H9 (cell line): ENCODE results near the gene LRP1. TPM values are rescaled to one million over a fixed set of nuclear protein-coding genes. Genes with fewer than 3 reads are reported as not detected.

Experiments used
- DNase-seq: peaks from one replicate; pipeline ENCODE4 v3.0.0-alpha.2; 2017
- H2AFZ ChIP-seq: one replicate; pipeline ENCODE4 v1.6.1; 2013; ENCODE audit warnings: mild to moderate bottlenecking, low read length, control low read depth, moderate library complexity
- H2AK5ac ChIP-seq: 2 replicates; pipeline ENCODE4 v1.6.1; 2013; ENCODE audit warnings: low read length, control low read depth, mixed read lengths; ENCODE audit not compliant: insufficient read length
- H2BK120ac ChIP-seq: one replicate; pipeline ENCODE4 v1.6.1; 2013; ENCODE audit warnings: low read depth, mild to moderate bottlenecking, low read length, control low read depth, inconsistent platforms; ENCODE audit not compliant: poor library complexity, severe bottlenecking
- H2BK12ac ChIP-seq: 2 replicates; pipeline ENCODE4 v1.6.1; 2013; ENCODE audit warnings: low read length, control low read depth, mixed read lengths, low read depth; ENCODE audit not compliant: insufficient read length
- H2BK15ac ChIP-seq: 2 replicates; pipeline ENCODE4 v1.6.1; 2013; ENCODE audit warnings: low read depth, low read length, control low read depth
- H2BK20ac ChIP-seq: one replicate; pipeline ENCODE4 v1.6.1; 2013; ENCODE audit warnings: low read depth, mild to moderate bottlenecking, low read length, control low read depth, inconsistent platforms; ENCODE audit not compliant: poor library complexity, severe bottlenecking
- H2BK5ac ChIP-seq: 2 replicates; pipeline ENCODE4 v1.6.1; 2013; ENCODE audit warnings: low read length, control low read depth, mixed read lengths; ENCODE audit not compliant: insufficient read length
- H3K14ac ChIP-seq: 2 replicates; pipeline ENCODE4 v1.6.1; 2013; ENCODE audit warnings: low read length, control low read depth; ENCODE audit not compliant: insufficient read depth
- H3K18ac ChIP-seq: 2 replicates; pipeline ENCODE4 v1.6.1; 2013; ENCODE audit warnings: low read depth, mild to moderate bottlenecking, mixed read lengths, low read length, control low read depth; ENCODE audit not compliant: insufficient read length
- H3K23ac ChIP-seq: 2 replicates; pipeline ENCODE4 v1.6.1; 2013; ENCODE audit warnings: low read length, control low read depth, mixed read lengths, low read depth; ENCODE audit not compliant: insufficient read length
- H3K23me2 ChIP-seq: 2 replicates; pipeline ENCODE4 v1.6.1; 2013; ENCODE audit warnings: low read depth, mild to moderate bottlenecking, mixed read lengths, low read length, control low read depth; ENCODE audit not compliant: insufficient read length, poor library complexity, severe bottlenecking
- H3K27ac ChIP-seq: 2 replicates; pipeline ENCODE4 v1.5.1; 2013; ENCODE audit warnings: low read length, control low read depth, mixed read lengths, low read depth; ENCODE audit not compliant: insufficient read length
- H3K27me3 ChIP-seq: 2 replicates; pipeline ENCODE4 v1.6.1; 2013; ENCODE audit warnings: low read length, control low read depth, inconsistent platforms; ENCODE audit not compliant: insufficient read depth
- H3K4ac ChIP-seq: 2 replicates; pipeline ENCODE4 v1.6.1; 2013; ENCODE audit warnings: low read depth, mild to moderate bottlenecking, control low read depth, inconsistent platforms, low read length, moderate library complexity
- H3K4me1 ChIP-seq: 2 replicates; pipeline ENCODE4 v1.6.1; 2013; ENCODE audit warnings: low read length, control low read depth, inconsistent platforms; ENCODE audit not compliant: insufficient read depth
- H3K4me2 ChIP-seq: 2 replicates; pipeline ENCODE4 v1.6.1; 2013; ENCODE audit warnings: low read length, control low read depth, mixed read lengths; ENCODE audit not compliant: insufficient read length, insufficient read depth
- H3K56ac ChIP-seq: 2 replicates; pipeline ENCODE4 v1.6.1; 2013; ENCODE audit warnings: low read depth, mild to moderate bottlenecking, mixed read lengths, low read length, control low read depth; ENCODE audit not compliant: insufficient read length
- H3K79me1 ChIP-seq: 2 replicates; pipeline ENCODE4 v1.6.1; 2013; ENCODE audit warnings: low read depth, mild to moderate bottlenecking, moderate library complexity, low read length, control low read depth, inconsistent platforms; ENCODE audit not compliant: insufficient read depth, poor library complexity, severe bottlenecking
- H3K79me2 ChIP-seq: 2 replicates; pipeline ENCODE4 v1.6.1; 2013; ENCODE audit warnings: low read length, control low read depth, inconsistent platforms; ENCODE audit not compliant: insufficient read depth
- H3K9ac ChIP-seq: 2 replicates; pipeline ENCODE4 v1.6.1; 2013; ENCODE audit warnings: low read length, control low read depth, mixed read lengths; ENCODE audit not compliant: insufficient read length; ENCODE audit errors: extremely low read depth
- H3K9me3 ChIP-seq: one replicate; pipeline ENCODE4 v1.6.1; 2013; ENCODE audit warnings: low read depth, low read length, inconsistent platforms; ENCODE audit not compliant: control insufficient read depth
- H3T11ph ChIP-seq: one replicate; pipeline ENCODE4 v1.6.1; 2013; ENCODE audit warnings: mild to moderate bottlenecking, low read length, control low read depth, inconsistent platforms
- H4K20me1 ChIP-seq: one replicate; pipeline ENCODE4 v1.6.1; 2013; ENCODE audit not compliant: control insufficient read depth, insufficient read length, insufficient read depth
- H4K5ac ChIP-seq: 2 replicates; pipeline ENCODE4 v1.6.1; 2013; ENCODE audit warnings: low read depth, mild to moderate bottlenecking, mixed read lengths, low read length, control low read depth; ENCODE audit not compliant: insufficient read length
- H4K8ac ChIP-seq: replicated peaks from 2 replicates; pipeline ENCODE4 v1.6.1; 2013; ENCODE audit warnings: low read length, control low read depth, mixed read lengths, low read depth; ENCODE audit not compliant: insufficient read length
- H4K91ac ChIP-seq: 2 replicates; pipeline ENCODE4 v1.6.1; 2013; ENCODE audit warnings: low read depth, mild to moderate bottlenecking, moderate library complexity, mixed read lengths, low read length, control low read depth; ENCODE audit not compliant: insufficient read length
- H3K27ac Mint-ChIP-seq, 3 experiments: 2 replicates in 2 of 3; 3 replicates in 1 of 3; pipeline ENCODE4 v1.8.0; 2020 to 2021; ENCODE audit warnings: mixed read lengths in 3 of 3, mild to moderate bottlenecking in 1 of 3, moderate library complexity in 1 of 3
- H3K27me3 Mint-ChIP-seq: 2 replicates; pipeline ENCODE4 v1.8.0; 2021; ENCODE audit warnings: low read depth, mild to moderate bottlenecking, moderate library complexity, mixed read lengths
- H3K36me3 Mint-ChIP-seq, 3 experiments: 2 replicates in 2 of 3; 3 replicates in 1 of 3; pipeline ENCODE4 v1.8.0; 2020 to 2021; ENCODE audit warnings: low read depth in 3 of 3, mixed read lengths in 3 of 3; ENCODE audit not compliant: insufficient read depth in 1 of 3
- H3K4me1 Mint-ChIP-seq, 2 experiments: 2 replicates each; pipeline ENCODE4 v1.8.0; 2020; ENCODE audit warnings: mixed read lengths in 2 of 2
- H3K4me3 Mint-ChIP-seq, 2 experiments: 2 replicates in 1 of 2; 3 replicates in 1 of 2; pipeline ENCODE4 v1.8.0; 2020 to 2021; ENCODE audit warnings: mild to moderate bottlenecking in 2 of 2, mixed read lengths in 2 of 2, moderate library complexity in 1 of 2
- H3K9me3 Mint-ChIP-seq, 2 experiments: 2 replicates in 1 of 2; 3 replicates in 1 of 2; pipeline ENCODE4 v1.8.0; 2020; ENCODE audit warnings: mild to moderate bottlenecking in 2 of 2, mixed read lengths in 2 of 2, moderate library complexity in 1 of 2
- WGBS: extraction: QIAGEN DNeasy Blood & Tissue Kit; methylation state at CpG from one replicate; pipeline ENCODE4 v1.1.7; 2013; ENCODE audit warnings: missing lambda C conversion rate, low lambda C conversion rate, mixed read lengths; ENCODE audit not compliant: insufficient read length; ENCODE audit errors: extremely low coverage; 5-methylcytosine and 5-hydroxymethylcytosine counted together
- total RNA-seq: library from RNA; stranded (reverse); gene quantifications from 2 replicates; pipeline ENCODE4 v1.2.1, GENCODE V29; 2021
- TF ChIP-seq, protein P1 (sequence below): fragments of 200-600 bp; sonication (generic); conservative IDR thresholded peaks from 3 replicates; pipeline ENCODE4 v1.8.0; 2021; ENCODE audit warnings: antibody characterized with exemption, mild to moderate bottlenecking

LRP1 gene
- total RNA-seq, 1 experiment from 2014 or later, result 115 TPM

DNA sequence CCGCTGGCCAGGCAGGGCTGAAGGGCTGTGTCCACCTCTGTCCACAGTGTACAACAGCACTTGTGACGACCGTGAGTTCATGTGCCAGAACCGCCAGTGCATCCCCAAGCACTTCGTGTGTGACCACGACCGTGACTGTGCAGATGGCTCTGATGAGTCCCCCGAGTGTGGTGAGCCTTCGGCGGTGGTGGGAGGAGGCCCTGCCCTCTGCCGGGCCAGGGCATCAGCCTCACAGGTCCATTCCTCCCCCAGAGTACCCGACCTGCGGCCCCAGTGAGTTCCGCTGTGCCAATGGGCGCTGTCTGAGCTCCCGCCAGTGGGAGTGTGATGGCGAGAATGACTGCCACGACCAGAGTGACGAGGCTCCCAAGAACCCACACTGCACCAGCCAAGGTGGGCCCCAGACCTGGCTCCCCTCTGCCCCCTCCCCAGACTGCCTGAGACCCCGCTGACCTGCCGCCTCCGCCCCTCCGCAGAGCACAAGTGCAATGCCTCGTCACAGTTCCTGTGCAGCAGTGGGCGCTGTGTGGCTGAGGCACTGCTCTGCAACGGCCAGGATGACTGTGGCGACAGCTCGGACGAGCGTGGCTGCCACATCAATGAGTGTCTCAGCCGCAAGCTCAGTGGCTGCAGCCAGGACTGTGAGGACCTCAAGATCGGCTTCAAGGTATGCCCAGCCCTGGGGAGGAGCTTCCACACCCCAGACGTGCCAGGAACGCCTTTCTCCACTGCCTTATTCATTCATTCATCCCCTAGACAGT is 67.5 kb downstream of the LRP1 start:
- Histone ChIP-seq H3K4me1 (no peaks in the 10 kb centered on the region), H4K91ac (no peak overlapping the region), H4K5ac (no peak overlapping the region), H3K56ac (no peak overlapping the region), H3K23ac (no peak overlapping the region), H2AK5ac (no peak overlapping the region), H3K4ac (no peak overlapping the region), H3K9ac (no peak overlapping the region), H3K27me3 (no peaks in the 10 kb centered on the region), H2BK12ac (no peak overlapping the region), H2AFZ (no peak overlapping the region), H2BK15ac (no peak overlapping the region), H3K9me3 (no peaks in the 10 kb centered on the region), H3K18ac (no peak overlapping the region), H3K4me2 (no peak overlapping the region), H2BK20ac (no peak overlapping the region), H3K79me2 (no peaks in the 10 kb centered on the region), H2BK5ac (no peak overlapping the region), H4K8ac (no peak overlapping the region), H3K27ac (no peak overlapping the region), H3K79me1 (no peaks in the 10 kb centered on the region), H3T11ph (no peak overlapping the region), H4K20me1 (no peaks in the 10 kb centered on the region), H2BK120ac (no peak overlapping the region), H3K23me2 (no peaks in the 10 kb centered on the region), H3K14ac (no peak overlapping the region)
- Mint-ChIP-seq H3K27ac (no peak overlapping the region), H3K4me3 (no peak overlapping the region), H3K36me3 (peaks cover 55 to 97% (median 97%) of the 10 kb centered on the region in 3 experiments), H3K27me3 (no peaks in the 10 kb centered on the region; the same call in 1 of the 2 replicates), H3K9me3 (no peaks in the 10 kb centered on the region; a peak in 1 of 5 replicates), H3K4me1 (no peaks in the 10 kb centered on the region)
- TF ChIP-seq, protein P1, sequence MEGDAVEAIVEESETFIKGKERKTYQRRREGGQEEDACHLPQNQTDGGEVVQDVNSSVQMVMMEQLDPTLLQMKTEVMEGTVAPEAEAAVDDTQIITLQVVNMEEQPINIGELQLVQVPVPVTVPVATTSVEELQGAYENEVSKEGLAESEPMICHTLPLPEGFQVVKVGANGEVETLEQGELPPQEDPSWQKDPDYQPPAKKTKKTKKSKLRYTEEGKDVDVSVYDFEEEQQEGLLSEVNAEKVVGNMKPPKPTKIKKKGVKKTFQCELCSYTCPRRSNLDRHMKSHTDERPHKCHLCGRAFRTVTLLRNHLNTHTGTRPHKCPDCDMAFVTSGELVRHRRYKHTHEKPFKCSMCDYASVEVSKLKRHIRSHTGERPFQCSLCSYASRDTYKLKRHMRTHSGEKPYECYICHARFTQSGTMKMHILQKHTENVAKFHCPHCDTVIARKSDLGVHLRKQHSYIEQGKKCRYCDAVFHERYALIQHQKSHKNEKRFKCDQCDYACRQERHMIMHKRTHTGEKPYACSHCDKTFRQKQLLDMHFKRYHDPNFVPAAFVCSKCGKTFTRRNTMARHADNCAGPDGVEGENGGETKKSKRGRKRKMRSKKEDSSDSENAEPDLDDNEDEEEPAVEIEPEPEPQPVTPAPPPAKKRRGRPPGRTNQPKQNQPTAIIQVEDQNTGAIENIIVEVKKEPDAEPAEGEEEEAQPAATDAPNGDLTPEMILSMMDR, result no peak
- WGBS, result no CpG with 5 or more reads among the region's 34 CpGs
- no peak for DNase-seq
